HCT116 (cell line): ENCODE measurements around the gene URAD. TPM values are rescaled to one million over a fixed set of nuclear protein-coding genes. Genes with fewer than 3 reads are reported as not detected.

Experiments used
- ATAC-seq: fragments of 200-7000 bp; cut with Tn5 transposase; 2 replicates; pipeline ENCODE4 v1.9.1; 2020; ENCODE audit warnings: mild to moderate bottlenecking, moderate library complexity
- BruUV-seq: library from RNA; stranded (reverse); fragments of 400-500 nt; replicated peaks from 2 replicates; lab custom pipeline; 2021; lab: Mats Ljungman, UMichigan
- CTCF ChIA-PET: fragments of 300-600 bp; sonication (Branson Sonifier 250); formaldehyde crosslinking; loops from one replicate; lab custom pipeline; 2021; ENCODE audit warnings: antibody characterized with exemption; lab: Charles Lee
- POLR2A ChIA-PET: fragments of 300-600, 350-600 bp; sonication (Branson Sonifier 250); formaldehyde crosslinking; loops from one replicate; lab custom pipeline; 2021; ENCODE audit warnings: antibody characterized with exemption; lab: Charles Lee
- RAD21 ChIA-PET, 2 experiments: fragments of 300-600 bp; sonication (Branson Sonifier 250); formaldehyde crosslinking; loops; one replicate each; lab custom pipeline; 2023; ENCODE audit warnings: low total read pairs in 2 of 2; ENCODE audit not compliant: uncharacterized antibody in 2 of 2, unreplicated experiment in 2 of 2, low non-redundant PET in 1 of 2; lab: Charles Lee
- DNase-seq: peaks from one replicate; pipeline ENCODE4 v3.0.0-alpha.2; 2010; ENCODE audit warnings: low read depth, low spot score
- H2AFZ ChIP-seq: fragments of 200-600 bp; shearing (Covaris generic), sonication (generic); 2 replicates; pipeline ENCODE4 v1.6.1; 2017; ENCODE audit warnings: low read depth, mixed run types, mixed read lengths, antibody characterized with exemption, low read length; ENCODE audit not compliant: poor library complexity, severe bottlenecking
- H3K27ac ChIP-seq: 2 replicates; pipeline ENCODE4 v1.5.1; 2012; ENCODE audit warnings: low read depth, low read length
- H3K27me3 ChIP-seq: fragments of 200-600 bp; sonication (generic); 2 replicates; pipeline ENCODE4 v1.6.1; 2016; ENCODE audit warnings: mixed run types, low read length, mixed read lengths; ENCODE audit not compliant: insufficient read depth
- H3K36me3 ChIP-seq, 2 experiments: fragments of 200-500 bp in 1 of 2; fragments of 200-600 bp in 1 of 2; sonication (Bioruptor generic) in 1 of 2; sonication (generic) in 1 of 2; 2 replicates each; pipeline versions ENCODE4 v1.5.1 to v1.6.1; 2014 to 2016; ENCODE audit warnings: low read length in 2 of 2, inconsistent platforms in 1 of 2, mixed read lengths in 1 of 2, mixed run types in 1 of 2; ENCODE audit not compliant: insufficient read depth in 2 of 2, control insufficient read depth in 1 of 2
- H3K4me1 ChIP-seq, 2 experiments: fragments of 200-600 bp in 1 of 2; sonication (generic) in 1 of 2; 2 replicates each; pipeline versions ENCODE4 v1.5.1 to v1.6.1; 2012 to 2017; ENCODE audit warnings: low read length in 2 of 2, inconsistent platforms in 1 of 2, mild to moderate bottlenecking in 1 of 2, mixed read lengths in 1 of 2, mixed run types in 1 of 2, moderate library complexity in 1 of 2; ENCODE audit not compliant: insufficient read depth in 2 of 2, control insufficient read depth in 1 of 2
- H3K4me2 ChIP-seq: fragments of 200-600 bp; sonication (generic); 2 replicates; pipeline ENCODE4 v1.6.1; 2017; ENCODE audit warnings: mixed run types, low read length, mixed read lengths
- H3K4me3 ChIP-seq, 2 experiments: fragments of 200-600 bp in 1 of 2; sonication (generic) in 1 of 2; replicated peaks in 1 of 2; 2 replicates each; pipeline ENCODE4 v1.5.1; 2011 to 2016; ENCODE audit warnings: low read length in 2 of 2, control low read depth in 1 of 2, low read depth in 1 of 2, mild to moderate bottlenecking in 1 of 2, mixed read lengths in 1 of 2, mixed run types in 1 of 2
- H3K79me2 ChIP-seq: fragments of 200-600 bp; sonication (generic); 2 replicates; pipeline ENCODE4 v1.6.1; 2017; ENCODE audit warnings: mild to moderate bottlenecking, mixed run types, low read length, moderate library complexity, mixed read lengths; ENCODE audit not compliant: insufficient read depth
- H3K9ac ChIP-seq: fragments of 200-600 bp; sonication (generic); 2 replicates; pipeline ENCODE4 v1.6.1; 2016; ENCODE audit warnings: low read length, mixed read lengths
- H3K9me2 ChIP-seq: fragments of 200-600 bp; sonication (generic), shearing (Covaris generic); 2 replicates; pipeline ENCODE4 v1.6.1; 2017; ENCODE audit warnings: mixed run types, mild to moderate bottlenecking, moderate library complexity; ENCODE audit not compliant: insufficient read depth
- H3K9me3 ChIP-seq, 2 experiments: fragments of 200-500 bp in 1 of 2; fragments of 200-600 bp in 1 of 2; sonication (Bioruptor generic) in 1 of 2; sonication (generic) in 1 of 2; 2 replicates each; pipeline ENCODE4 v1.6.1; 2014 to 2017; ENCODE audit warnings: low read length in 2 of 2, mixed read lengths in 2 of 2, inconsistent platforms in 1 of 2, low read depth in 1 of 2, mild to moderate bottlenecking in 1 of 2, mixed run types in 1 of 2, moderate library complexity in 1 of 2; ENCODE audit not compliant: control insufficient read depth in 1 of 2, insufficient read depth in 1 of 2
- H4K20me1 ChIP-seq: fragments of 200-600 bp; sonication (generic), shearing (Covaris generic); 2 replicates; pipeline ENCODE4 v1.6.1; 2017; ENCODE audit warnings: mixed run types, mild to moderate bottlenecking, moderate library complexity; ENCODE audit not compliant: insufficient read depth
- ATF3 ChIP-seq: IDR thresholded peaks from 2 replicates; pipeline ENCODE4 v1.6.1; 2012
- CBX3 ChIP-seq: IDR thresholded peaks from 2 replicates; pipeline ENCODE4 v1.6.1; 2012; ENCODE audit warnings: low read depth
- CEBPB ChIP-seq: IDR thresholded peaks from 2 replicates; pipeline ENCODE4 v1.6.1; 2012; ENCODE audit warnings: low read depth
- EGR1 ChIP-seq: IDR thresholded peaks from 2 replicates; pipeline ENCODE4 v1.6.1; 2012; ENCODE audit warnings: low read depth
- ELF1 ChIP-seq: IDR thresholded peaks from 2 replicates; pipeline ENCODE4 v1.6.1; 2012; ENCODE audit warnings: low read depth, borderline replicate concordance
- FOSL1 ChIP-seq: IDR thresholded peaks from 2 replicates; pipeline ENCODE4 v1.6.1; 2012; ENCODE audit warnings: low read depth
- JUND ChIP-seq: IDR thresholded peaks from 2 replicates; pipeline ENCODE4 v1.6.1; 2012
- MAX ChIP-seq: IDR thresholded peaks from 2 replicates; pipeline ENCODE4 v1.6.1; 2012
- POLR2A ChIP-seq: IDR thresholded peaks from 2 replicates; pipeline ENCODE4 v1.7.0; 2011; ENCODE audit warnings: borderline replicate concordance; ENCODE audit not compliant: insufficient read depth, insufficient read length; ENCODE audit errors: extremely low read depth
- POLR2AphosphoS5 ChIP-seq: IDR thresholded peaks from 2 replicates; pipeline ENCODE4 v1.6.1; 2011; ENCODE audit warnings: mild to moderate bottlenecking, low read depth, low read length, moderate library complexity
- RAD21 ChIP-seq: IDR thresholded peaks from 2 replicates; pipeline ENCODE4 v1.6.1; 2012; ENCODE audit warnings: low read depth, mild to moderate bottlenecking
- REST ChIP-seq: IDR thresholded peaks from 2 replicates; pipeline ENCODE4 v1.6.1; 2012; ENCODE audit warnings: low read depth
- SRF ChIP-seq: IDR thresholded peaks from 2 replicates; pipeline ENCODE4 v1.6.1; 2012; ENCODE audit warnings: low read depth
- TCF7L2 ChIP-seq: IDR thresholded peaks from 2 replicates; pipeline ENCODE4 v1.7.0; 2011; ENCODE audit warnings: borderline replicate concordance, inconsistent platforms; ENCODE audit not compliant: insufficient read depth, insufficient read length; ENCODE audit errors: extremely low read depth
- YY1 ChIP-seq: IDR thresholded peaks from 2 replicates; pipeline ENCODE4 v1.6.1; 2011; ENCODE audit warnings: low read length, low read depth, moderate library complexity, mild to moderate bottlenecking; ENCODE audit not compliant: insufficient replicate concordance; ENCODE audit errors: extremely low read depth
- ZFX ChIP-seq: fragments of 450-650 bp; IDR thresholded peaks from 2 replicates; pipeline ENCODE4 v1.6.1; 2017
- ZNF274 ChIP-seq: fragments of 200-500 bp; sonication (Bioruptor generic); IDR thresholded peaks from 2 replicates; pipeline ENCODE4 v1.6.1; 2014; ENCODE audit warnings: mild to moderate bottlenecking, low read depth, low read length, inconsistent platforms
- intact Hi-C: fragments of 100-400 bp; cut with micrococcal nuclease; formaldehyde crosslinking; loops from 2 replicates; pipeline ENCODE4 v1.10.0; 2022
- total RNA-seq: library from RNA; stranded (reverse); gene quantifications from one replicate; pipeline ENCODE4 v1.2.1, GENCODE V29; 2021; ENCODE audit not compliant: unreplicated experiment
- TF ChIP-seq, protein P1 (sequence below): IDR thresholded peaks from 2 replicates; pipeline ENCODE4 v1.6.1; 2011; ENCODE audit warnings: mild to moderate bottlenecking, low read length, moderate library complexity; ENCODE audit not compliant: insufficient replicate concordance; ENCODE audit errors: extremely low read depth

Gene URAD
- total RNA-seq, 1 experiment from 2014 or later = not detected

DNA sequence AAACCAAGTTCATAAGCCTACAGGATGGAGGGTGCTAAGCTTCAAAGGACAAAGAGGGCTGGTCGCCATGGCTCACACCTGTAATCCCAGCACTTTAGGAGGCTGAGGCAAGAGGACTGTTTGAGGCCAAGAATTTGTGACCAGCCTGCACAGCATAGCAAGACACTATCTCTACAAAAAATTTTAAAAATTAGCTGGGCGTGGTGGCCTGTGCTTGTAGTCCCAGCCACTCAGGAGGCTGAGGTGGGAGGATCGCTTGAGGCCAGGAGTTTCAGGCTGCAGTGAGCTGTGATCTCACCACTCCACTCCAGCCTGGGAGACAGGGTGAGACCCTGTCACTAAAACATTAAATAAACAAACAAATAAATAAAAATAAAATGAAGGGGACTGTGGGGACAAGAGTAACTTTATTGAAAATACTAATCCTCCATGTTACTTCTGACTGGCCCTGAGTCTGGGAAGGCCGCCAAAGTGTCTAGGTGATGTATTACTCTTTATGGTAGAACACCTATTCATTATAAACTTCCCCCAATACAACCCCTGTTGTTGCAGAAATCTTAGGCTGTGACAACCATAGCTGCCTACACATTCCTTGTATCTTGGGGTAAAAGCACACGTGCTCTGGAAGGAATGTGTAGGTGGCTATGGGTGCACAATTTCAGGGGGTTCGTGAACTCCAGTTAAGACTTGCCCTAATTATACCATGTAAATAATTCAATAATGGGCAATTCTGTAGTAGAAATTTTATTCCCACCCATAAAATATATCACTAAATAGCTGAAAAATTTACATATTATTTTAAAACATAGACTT, 14.6 kb upstream of the URAD start:
- CTCF ChIA-PET = no interaction called here
- RAD21 ChIA-PET = interaction anchor here in 1 of 2 experiments (0.6 kb wide), 1 partner anchor 233 kb away, joined by 3 read pairs; no protein-coding TSS in a partner anchor
- intact Hi-C loops = no loop called here
- TF ChIP-seq CBX3 (no peak), POLR2AphosphoS5 (no peak), POLR2A (no peak), ATF3 (no peak), CEBPB (no peak), ZNF274 (no peak), ELF1 (no peak), SRF (no peak), YY1 (no peak), MAX (no peak), RAD21 (no peak), ZFX (no peak), REST (no peak), EGR1 (no peak), TCF7L2 (no peak), FOSL1 (no peak), JUND (no peak)
- TF ChIP-seq, protein P1, sequence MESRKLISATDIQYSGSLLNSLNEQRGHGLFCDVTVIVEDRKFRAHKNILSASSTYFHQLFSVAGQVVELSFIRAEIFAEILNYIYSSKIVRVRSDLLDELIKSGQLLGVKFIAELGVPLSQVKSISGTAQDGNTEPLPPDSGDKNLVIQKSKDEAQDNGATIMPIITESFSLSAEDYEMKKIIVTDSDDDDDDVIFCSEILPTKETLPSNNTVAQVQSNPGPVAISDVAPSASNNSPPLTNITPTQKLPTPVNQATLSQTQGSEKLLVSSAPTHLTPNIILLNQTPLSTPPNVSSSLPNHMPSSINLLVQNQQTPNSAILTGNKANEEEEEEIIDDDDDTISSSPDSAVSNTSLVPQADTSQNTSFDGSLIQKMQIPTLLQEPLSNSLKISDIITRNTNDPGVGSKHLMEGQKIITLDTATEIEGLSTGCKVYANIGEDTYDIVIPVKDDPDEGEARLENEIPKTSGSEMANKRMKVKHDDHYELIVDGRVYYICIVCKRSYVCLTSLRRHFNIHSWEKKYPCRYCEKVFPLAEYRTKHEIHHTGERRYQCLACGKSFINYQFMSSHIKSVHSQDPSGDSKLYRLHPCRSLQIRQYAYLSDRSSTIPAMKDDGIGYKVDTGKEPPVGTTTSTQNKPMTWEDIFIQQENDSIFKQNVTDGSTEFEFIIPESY = no peak
- H3K36me3 ChIP-seq = no peaks in the 10 kb centered on the region
- H3K79me2 ChIP-seq = no peaks in the 10 kb centered on the region
- H4K20me1 ChIP-seq = no peaks in the 10 kb centered on the region
- no peak overlapping the region for H2AFZ ChIP-seq
- no TSS peak for BruUV-seq
- H3K27me3 ChIP-seq = no peaks in the 10 kb centered on the region
- H3K4me2 ChIP-seq = no peak overlapping the region
- ATAC-seq = no peak
- no peak for DNase-seq
- H3K9me2 ChIP-seq = no peaks in the 10 kb centered on the region
- H3K9me3 ChIP-seq = no peaks in the 10 kb centered on the region
- no peak overlapping the region for H3K9ac ChIP-seq
- POLR2A ChIA-PET = no interaction called here
- no peak overlapping the region for H3K27ac ChIP-seq
- no peak overlapping the region for H3K4me3 ChIP-seq
- H3K4me1 ChIP-seq = peaks cover 0 to 4% of the 10 kb centered on the region in 2 experiments; a peak in 2 of 4 replicates
